H1 (cell line): ENCODE results near the gene CFHR1. TPM values are rescaled to one million over a fixed set of nuclear protein-coding genes. Genes with fewer than 3 reads are reported as not detected.

Experiments
- CTCF ChIA-PET: fragments of 300-600 bp; sonication (Branson Sonifier 250); formaldehyde crosslinking; loops from one replicate; lab custom pipeline; 2021; ENCODE audit not compliant: partially characterized antibody; lab: Charles Lee
- POLR2A ChIA-PET: fragments of 300-600 bp; sonication (Branson Sonifier 250); formaldehyde crosslinking; loops from one replicate; lab custom pipeline; 2021; ENCODE audit warnings: inconsistent platforms; ENCODE audit not compliant: partially characterized antibody; lab: Charles Lee
- DNase-seq, 2 experiments: peaks; one replicate each; pipeline versions ENCODE4 v3.0.0 to v3.0.0-alpha.2; 2010 to 2022; ENCODE audit warnings: low spot score in 2 of 2, low read depth in 1 of 2, mixed read lengths in 1 of 2
- FAIRE-seq: peaks from 2 replicates; lab custom pipeline; 2011; peaks lifted over from hg19 to GRCh38; lab: Jason Lieb, UNC
- H2AFZ ChIP-seq: 2 replicates; pipeline ENCODE4 v1.8.1; 2012; ENCODE audit warnings: low read length, inconsistent platforms
- H2AK5ac ChIP-seq: 2 replicates; pipeline ENCODE4 v1.6.1; 2013; ENCODE audit warnings: low read depth, low read length
- H2BK120ac ChIP-seq: replicated peaks from 2 replicates; pipeline ENCODE3; 2013; ENCODE audit warnings: low read depth, low read length, inconsistent platforms
- H2BK12ac ChIP-seq: 2 replicates; pipeline ENCODE4 v1.6.1; 2013; ENCODE audit warnings: low read depth, low read length
- H2BK15ac ChIP-seq: 2 replicates; pipeline ENCODE4 v1.6.1; 2013; ENCODE audit warnings: low read length
- H2BK20ac ChIP-seq: 2 replicates; pipeline ENCODE4 v1.6.1; 2013; ENCODE audit warnings: low read length
- H2BK5ac ChIP-seq: 2 replicates; pipeline ENCODE4 v1.6.1; 2013; ENCODE audit warnings: low read depth, low read length
- H3K14ac ChIP-seq: 2 replicates; pipeline ENCODE4 v1.6.1; 2013; ENCODE audit warnings: inconsistent platforms; ENCODE audit not compliant: insufficient read length
- H3K18ac ChIP-seq: 2 replicates; pipeline ENCODE4 v1.6.1; 2013; ENCODE audit warnings: low read length; ENCODE audit errors: extremely low read depth
- H3K23ac ChIP-seq: 2 replicates; pipeline ENCODE4 v1.6.1; 2013; ENCODE audit warnings: inconsistent platforms; ENCODE audit not compliant: insufficient read length
- H3K23me2 ChIP-seq: 2 replicates; pipeline ENCODE4 v1.6.1; 2013; ENCODE audit warnings: low read depth, low read length
- H3K27ac ChIP-seq: 2 replicates; pipeline ENCODE4 v1.6.1; 2011; ENCODE audit warnings: low read depth, low read length, inconsistent platforms
- H3K27me3 ChIP-seq, 4 experiments: replicated peaks in 1 of 4; 1 replicate in 1 of 4; 2 replicates in 3 of 4; pipeline versions ENCODE4 v1.6.1 to v1.8.1; 2011 to 2013; ENCODE audit warnings: low read length in 3 of 4, mild to moderate bottlenecking in 3 of 4, inconsistent platforms in 2 of 4, mixed read lengths in 2 of 4, moderate library complexity in 1 of 4; ENCODE audit not compliant: control insufficient read depth in 3 of 4, insufficient read depth in 3 of 4; ENCODE audit errors: extremely low read depth in 1 of 4
- H3K36me3 ChIP-seq, 4 experiments: 2 replicates each; pipeline versions ENCODE4 v1.6.1 to v1.8.1; 2011 to 2013; ENCODE audit warnings: mild to moderate bottlenecking in 4 of 4, low read length in 3 of 4, moderate library complexity in 2 of 4, control low read depth in 1 of 4, inconsistent platforms in 1 of 4; ENCODE audit not compliant: insufficient read depth in 4 of 4, control insufficient read depth in 2 of 4
- H3K4ac ChIP-seq: replicated peaks from 2 replicates; pipeline ENCODE3; 2013; ENCODE audit warnings: low read length, low read depth, mixed read lengths, inconsistent platforms; ENCODE audit not compliant: insufficient read length
- H3K4me1 ChIP-seq, 4 experiments: replicated peaks in 1 of 4; 1 replicate in 1 of 4; 2 replicates in 3 of 4; pipeline versions ENCODE4 v1.6.1 to v1.8.1; 2011 to 2013; ENCODE audit warnings: low read length in 3 of 4, inconsistent platforms in 2 of 4, mixed read lengths in 1 of 4; ENCODE audit not compliant: insufficient read depth in 4 of 4, control insufficient read depth in 3 of 4
- H3K4me2 ChIP-seq, 2 experiments: 2 replicates each; pipeline versions ENCODE4 v1.6.1 to v1.8.1; 2011 to 2013; ENCODE audit warnings: low read depth in 2 of 2, low read length in 2 of 2, control low read depth in 1 of 2, inconsistent platforms in 1 of 2, mild to moderate bottlenecking in 1 of 2; ENCODE audit not compliant: insufficient read depth in 1 of 2
- H3K4me3 ChIP-seq, 4 experiments: fragments of 200-600, 300-600 bp in 1 of 4; sonication (generic), shearing (Covaris generic), sonication (Bioruptor Twin) in 1 of 4; 2 replicates each; pipeline versions ENCODE4 v1.5.1 to v1.8.1; 2011 to 2016; ENCODE audit warnings: low read length in 4 of 4, low read depth in 3 of 4, control low read depth in 2 of 4, inconsistent platforms in 2 of 4, mild to moderate bottlenecking in 2 of 4, mixed read lengths in 1 of 4, moderate library complexity in 1 of 4; ENCODE audit not compliant: insufficient read depth in 2 of 4; ENCODE audit errors: extremely low read depth in 1 of 4
- H3K56ac ChIP-seq: replicated peaks from 2 replicates; pipeline ENCODE3; 2013; ENCODE audit warnings: low read depth, mild to moderate bottlenecking, mixed read lengths, low read length, inconsistent platforms; ENCODE audit not compliant: insufficient read length
- H3K79me1 ChIP-seq: 2 replicates; pipeline ENCODE4 v1.6.1; 2013; ENCODE audit warnings: low read depth, low read length, control low read depth
- H3K79me2 ChIP-seq, 2 experiments: 2 replicates each; pipeline versions ENCODE4 v1.6.1 to v1.8.1; 2012 to 2013; ENCODE audit warnings: low read length in 2 of 2, mild to moderate bottlenecking in 2 of 2, inconsistent platforms in 1 of 2; ENCODE audit not compliant: insufficient read depth in 2 of 2, control insufficient read depth in 1 of 2
- H3K9ac ChIP-seq, 4 experiments: replicated peaks in 1 of 4; 1 replicate in 1 of 4; 2 replicates in 3 of 4; pipeline versions ENCODE4 v1.6.1 to v1.8.1; 2011 to 2013; ENCODE audit warnings: low read depth in 3 of 4, low read length in 3 of 4, control low read depth in 2 of 4, mild to moderate bottlenecking in 2 of 4, moderate library complexity in 2 of 4, inconsistent platforms in 1 of 4; ENCODE audit errors: extremely low read depth in 1 of 4
- H3K9me3 ChIP-seq, 2 experiments: 2 replicates each; pipeline versions ENCODE4 v1.6.1 to v1.8.1; 2012 to 2013; ENCODE audit warnings: mild to moderate bottlenecking in 2 of 2, moderate library complexity in 2 of 2, control low read depth in 1 of 2, inconsistent platforms in 1 of 2, low read depth in 1 of 2, low read length in 1 of 2, mixed read lengths in 1 of 2; ENCODE audit not compliant: insufficient read depth in 2 of 2
- H4K20me1 ChIP-seq, 2 experiments: replicated peaks in 1 of 2; 2 replicates each; pipeline versions ENCODE3 to v1.8.1; 2011 to 2013; ENCODE audit warnings: inconsistent platforms in 2 of 2, low read length in 2 of 2, mild to moderate bottlenecking in 1 of 2; ENCODE audit not compliant: insufficient read depth in 2 of 2, control insufficient read depth in 1 of 2
- H4K5ac ChIP-seq: 2 replicates; pipeline ENCODE4 v1.6.1; 2013; ENCODE audit warnings: low read length, low read depth, mixed read lengths, inconsistent platforms; ENCODE audit not compliant: insufficient read length
- H4K8ac ChIP-seq: 2 replicates; pipeline ENCODE4 v1.8.0; 2013; ENCODE audit warnings: mild to moderate bottlenecking, moderate library complexity, low read length, inconsistent platforms; ENCODE audit not compliant: insufficient read depth; ENCODE audit errors: extremely low read depth
- H4K91ac ChIP-seq: replicated peaks from 2 replicates; pipeline ENCODE3; 2013; ENCODE audit warnings: low read length, mixed read lengths, inconsistent platforms; ENCODE audit not compliant: insufficient read length
- JUND ChIP-seq: IDR thresholded peaks from 2 replicates; pipeline ENCODE4 v1.6.1; 2011; ENCODE audit warnings: mild to moderate bottlenecking, improper control_type of control experiment, low read length
- NRF1 ChIP-seq: IDR thresholded peaks from 2 replicates; pipeline ENCODE4 v1.6.1; 2011; ENCODE audit warnings: mild to moderate bottlenecking, low read depth, low read length, improper control_type of control experiment
- PHF8 ChIP-seq: fragments of 200-600 bp; sonication (generic); conservative IDR thresholded peaks from 2 replicates; pipeline ENCODE4 v1.7.1; 2012; ENCODE audit warnings: low read depth, mild to moderate bottlenecking, inconsistent platforms, low read length, moderate library complexity
- POLR2A ChIP-seq, 2 experiments: IDR thresholded peaks; 1 replicate in 1 of 2; 2 replicates in 1 of 2; pipeline ENCODE4 v1.6.1; 2011; ENCODE audit warnings: low read depth in 2 of 2, low read length in 2 of 2, mild to moderate bottlenecking in 2 of 2; ENCODE audit errors: control extremely low read depth in 1 of 2
- POLR2AphosphoS5 ChIP-seq: IDR thresholded peaks from 2 replicates; pipeline ENCODE4 v1.6.1; 2011; ENCODE audit warnings: low read depth, low read length
- POU5F1 ChIP-seq: IDR thresholded peaks from 2 replicates; pipeline ENCODE4 v1.6.1; 2011; ENCODE audit warnings: low read depth, mild to moderate bottlenecking, low read length, moderate library complexity
- SIX5 ChIP-seq: IDR thresholded peaks from 2 replicates; pipeline ENCODE4 v1.6.1; 2011; ENCODE audit warnings: mild to moderate bottlenecking, low read depth, low read length
- SRF ChIP-seq: IDR thresholded peaks from 2 replicates; pipeline ENCODE4 v1.6.1; 2011; ENCODE audit warnings: mild to moderate bottlenecking, low read depth, low read length, moderate library complexity
- TBP ChIP-seq: IDR thresholded peaks from 2 replicates; pipeline ENCODE4 v1.6.1; 2011; ENCODE audit warnings: low read depth, low read length, improper control_type of control experiment
- TCF12 ChIP-seq: IDR thresholded peaks from 2 replicates; pipeline ENCODE4 v1.6.1; 2011; ENCODE audit warnings: low read depth, mild to moderate bottlenecking, low read length
- TEAD4 ChIP-seq: IDR thresholded peaks from 2 replicates; pipeline ENCODE4 v1.6.1; 2012; ENCODE audit warnings: low read depth, low read length, inconsistent platforms, mixed read lengths
- WGBS, 2 experiments: shearing (Covaris generic) in 1 of 2; methylation state at CpG; one replicate each; pipeline versions ENCODE4 v1.1.6 to v1.1.7; 2013 to 2015; ENCODE audit warnings: low lambda C conversion rate in 2 of 2, mixed read lengths in 2 of 2, inconsistent platforms in 1 of 2, low coverage in 1 of 2, missing lambda C conversion rate in 1 of 2; ENCODE audit not compliant: insufficient replicate concordance in 2 of 2, insufficient coverage in 1 of 2, insufficient read length in 1 of 2; ENCODE audit errors: extremely low coverage in 1 of 2, missing lambda C conversion rate in 1 of 2; 5-methylcytosine and 5-hydroxymethylcytosine counted together
- polyA plus RNA-seq, 7 experiments: library from polyadenylated mRNA; depleted of rRNA in 3 of 7; stranded (reverse) in 5 of 7; unstranded in 2 of 7; fragments of >200 nt in 5 of 7; fragments of 200-250 nt in 2 of 7; gene quantifications; 1 replicate in 5 of 7; 2 replicates in 1 of 7; 4 replicates in 1 of 7; pipeline versions ENCODE4 v1.2.1 to v1.2.3, GENCODE V29; 2011 to 2013; ENCODE audit warnings: missing spikeins in 2 of 7, mixed read lengths in 2 of 7
- total RNA-seq: library from RNA; stranded (reverse); fragmentation: NEBNext Ultra II Directional; extraction: Animal tissue kit (Norgen Biotek cat#: 25700); gene quantifications from 2 replicates; pipeline ENCODE4 v1.2.1, GENCODE V29; 2021
- TF ChIP-seq, protein P1 (sequence below): IDR thresholded peaks from 2 replicates; pipeline ENCODE4 v1.6.1; 2012; ENCODE audit warnings: inconsistent platforms
- TF ChIP-seq, protein P2 (sequence below): IDR thresholded peaks from 2 replicates; pipeline ENCODE4 v1.6.1; 2011; ENCODE audit warnings: low read depth, mild to moderate bottlenecking, low read length; ENCODE audit not compliant: insufficient read depth

Gene CFHR1
- total and polyA plus RNA-seq, 2 of the 8 experiments (the other 6 are each of a cell fraction or from before 2014, with no cell fraction given): not detected

DNA sequence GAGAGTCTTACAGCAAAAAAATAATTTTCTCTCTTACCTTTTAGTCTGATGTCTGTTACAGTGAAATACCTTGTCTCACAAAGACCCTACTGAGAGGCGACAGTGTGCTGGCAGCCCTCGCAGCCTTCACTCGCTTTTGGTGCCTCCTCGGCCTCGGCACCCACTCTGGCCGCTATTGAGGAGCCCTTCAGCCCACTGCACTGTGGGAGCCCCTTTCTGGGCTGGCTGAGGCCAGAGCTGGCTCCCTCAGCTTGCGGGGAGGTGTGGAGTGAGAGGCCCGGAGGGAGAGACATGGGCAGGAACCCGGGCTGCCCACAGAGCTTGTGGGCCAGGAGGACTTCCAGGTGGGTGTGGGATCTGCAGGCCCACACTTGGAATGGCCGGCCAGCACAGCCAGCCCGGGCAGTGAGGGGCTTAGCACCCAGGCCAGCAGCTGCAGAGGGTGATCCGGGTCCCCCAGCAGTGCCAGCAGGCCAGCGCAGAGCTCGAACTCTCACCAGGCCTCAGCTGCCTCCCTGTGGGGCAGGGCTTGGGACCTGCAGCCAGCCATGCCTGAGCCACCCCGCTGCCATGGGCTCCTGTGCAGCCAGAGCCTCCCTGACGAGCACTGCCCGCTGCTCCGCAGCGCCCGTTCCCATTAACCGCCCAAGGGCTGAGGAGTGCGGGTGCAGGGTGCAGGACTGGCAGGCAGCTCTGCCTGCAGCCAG lies 10.8 kb upstream of the CFHR1 start:
- H3K36me3 ChIP-seq: no peaks in the 10 kb centered on the region
- no peak overlapping the region for H2BK12ac ChIP-seq
- no peak overlapping the region for H3K9ac ChIP-seq
- H3K9me3 ChIP-seq: no peaks in the 10 kb centered on the region; a peak in 1 of 4 replicates
- no peaks in the 10 kb centered on the region for H3K79me2 ChIP-seq
- H2BK5ac ChIP-seq: no peak overlapping the region
- no peak overlapping the region for H4K91ac ChIP-seq
- no peak overlapping the region for H2AK5ac ChIP-seq
- DNase-seq: no peak
- no peak overlapping the region for H3K4me3 ChIP-seq
- POLR2A ChIA-PET: no interaction called here
- no peak overlapping the region for H4K8ac ChIP-seq
- no peak overlapping the region for H3K56ac ChIP-seq
- H3K14ac ChIP-seq: no peak overlapping the region
- H3K27me3 ChIP-seq: no peaks in the 10 kb centered on the region
- no peak overlapping the region for H2BK20ac ChIP-seq
- H2AFZ ChIP-seq: no peak overlapping the region
- no peak for FAIRE-seq
- no peak overlapping the region for H3K23ac ChIP-seq
- H2BK15ac ChIP-seq: no peak overlapping the region
- H3K23me2 ChIP-seq: no peaks in the 10 kb centered on the region
- no peak overlapping the region for H2BK120ac ChIP-seq
- CTCF ChIA-PET: no interaction called here
- H3K4me1 ChIP-seq: no peaks in the 10 kb centered on the region
- H3K27ac ChIP-seq: no peak overlapping the region
- H4K5ac ChIP-seq: no peak overlapping the region
- H4K20me1 ChIP-seq: no peaks in the 10 kb centered on the region
- no peak overlapping the region for H3K4ac ChIP-seq
- H3K79me1 ChIP-seq: no peaks in the 10 kb centered on the region
- no peak overlapping the region for H3K4me2 ChIP-seq
- no peak overlapping the region for H3K18ac ChIP-seq
- 94% methylated on average over 13 of the region's 22 CpGs; no CpG with 5 or more reads in 1 of the 2 experiments for WGBS, 2 experiments
- no peak for TF ChIP-seq JUND
- no peak for TF ChIP-seq POLR2AphosphoS5
- TF ChIP-seq TCF12: no peak
- TF ChIP-seq, protein P1, sequence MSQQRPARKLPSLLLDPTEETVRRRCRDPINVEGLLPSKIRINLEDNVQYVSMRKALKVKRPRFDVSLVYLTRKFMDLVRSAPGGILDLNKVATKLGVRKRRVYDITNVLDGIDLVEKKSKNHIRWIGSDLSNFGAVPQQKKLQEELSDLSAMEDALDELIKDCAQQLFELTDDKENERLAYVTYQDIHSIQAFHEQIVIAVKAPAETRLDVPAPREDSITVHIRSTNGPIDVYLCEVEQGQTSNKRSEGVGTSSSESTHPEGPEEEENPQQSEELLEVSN: no peak
- TF ChIP-seq TBP: no peak
- TF ChIP-seq PHF8: no peak
- no peak for TF ChIP-seq SIX5
- no peak for TF ChIP-seq POU5F1
- no peak for TF ChIP-seq SRF
- TF ChIP-seq POLR2A (IDR thresholded peaks at IDR 0.05; ENCODE audit: control extremely low read depth in 1 of 2, low read depth in 2 of 2, low read length in 2 of 2): no peak
- TF ChIP-seq TEAD4: no peak
- TF ChIP-seq, protein P2, sequence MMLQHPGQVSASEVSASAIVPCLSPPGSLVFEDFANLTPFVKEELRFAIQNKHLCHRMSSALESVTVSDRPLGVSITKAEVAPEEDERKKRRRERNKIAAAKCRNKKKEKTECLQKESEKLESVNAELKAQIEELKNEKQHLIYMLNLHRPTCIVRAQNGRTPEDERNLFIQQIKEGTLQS: no peak
- TF ChIP-seq NRF1: no peak
